HPDE6-E6E7 (cell line): ENCODE measurements around the gene PTPN14.
A peak's percentile ranks its signal among the peaks of the same experiment; 100 is the strongest.
"Not testable (repeated sequence)": the region's sequence is repeated elsewhere in the genome, so short reads cannot be mapped to it uniquely, and the experiment has no call there.

Experiments used
- DNase-seq: peaks from one replicate; pipeline ENCODE4 v3.0.0; 2011; ENCODE audit warnings: missing footprints; ENCODE audit errors: extremely low spot score

PTPN14 gene

DNA sequence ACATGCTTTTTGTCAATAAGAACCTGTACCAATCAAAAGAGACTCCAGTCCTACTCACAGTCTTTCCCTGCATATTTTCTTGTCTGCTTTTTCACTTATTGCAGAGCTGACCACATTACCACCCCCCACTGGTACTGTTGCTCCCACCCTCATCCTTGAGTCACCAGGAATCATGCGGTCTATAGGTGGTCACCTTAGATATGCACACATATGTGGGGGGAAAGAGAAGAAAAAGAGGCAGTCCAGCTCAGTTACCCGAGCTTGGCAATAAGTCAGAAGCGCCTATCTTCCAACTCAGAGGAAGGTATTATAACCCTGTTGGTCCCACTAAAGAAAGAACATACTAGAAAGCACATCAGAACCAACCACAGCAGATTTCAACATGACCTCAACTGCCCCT, 151.3 kb downstream of the PTPN14 start:
- no peak for DNase-seq

DNA sequence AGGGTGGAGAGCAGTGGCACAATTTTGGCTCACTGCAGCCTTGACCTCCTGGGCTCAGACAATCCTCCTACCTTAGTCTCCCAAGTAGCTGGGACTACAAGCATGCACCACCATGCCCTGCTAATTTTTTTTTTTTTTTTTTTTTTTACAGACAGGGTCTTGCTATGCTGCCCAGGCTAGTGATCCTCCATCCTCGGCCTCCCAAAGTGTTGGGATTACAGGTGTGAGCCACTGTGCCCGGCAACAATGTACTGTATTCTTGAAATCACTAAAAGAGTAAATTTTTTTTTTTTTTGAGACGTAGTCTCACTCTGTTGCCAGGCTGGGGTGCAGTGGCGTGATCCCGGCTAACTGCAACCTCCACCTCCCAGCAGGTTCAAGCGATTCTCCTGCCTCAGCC, 152.9 kb downstream of the PTPN14 start:
- no peak for DNase-seq

DNA sequence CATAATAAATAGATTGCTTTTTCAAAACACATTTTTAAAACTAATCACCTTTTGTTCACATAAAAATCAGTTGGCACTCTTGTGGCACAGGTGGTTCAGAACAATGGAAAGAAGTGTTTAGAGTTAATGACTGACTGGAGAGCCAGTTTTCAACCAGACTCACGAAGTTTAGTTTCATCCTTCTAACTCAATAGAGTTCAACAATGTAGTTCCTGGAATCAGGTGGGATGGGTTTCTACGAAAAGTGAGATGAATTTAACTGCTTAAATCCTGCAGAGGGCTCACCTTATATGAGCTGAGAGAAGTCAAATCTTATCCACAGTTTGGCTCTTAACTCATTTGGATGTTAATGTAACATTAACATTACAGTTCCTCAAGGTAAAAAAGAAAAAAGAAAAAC, 153.9 kb downstream of the PTPN14 start:
- no peak for DNase-seq

DNA sequence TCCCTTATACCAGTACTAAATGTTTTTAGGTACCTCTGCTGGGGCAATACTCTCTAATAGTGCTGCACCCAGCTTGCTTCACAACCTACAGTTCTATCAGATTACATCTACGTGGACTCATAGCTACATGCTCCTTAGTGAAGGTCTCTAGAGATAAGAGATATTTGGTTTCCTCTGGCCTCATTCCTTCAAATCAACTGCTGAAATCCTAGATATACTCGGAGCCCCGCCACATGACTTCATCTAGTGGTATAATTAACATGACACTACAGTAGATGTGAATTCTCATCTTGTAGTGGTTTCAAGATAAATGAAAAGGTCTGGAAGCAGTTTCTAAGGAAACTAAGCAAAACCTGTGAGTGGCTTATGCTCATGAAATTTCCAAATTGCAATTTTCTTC, 155.1 kb downstream of the PTPN14 start:
- DNase-seq: no peak

DNA sequence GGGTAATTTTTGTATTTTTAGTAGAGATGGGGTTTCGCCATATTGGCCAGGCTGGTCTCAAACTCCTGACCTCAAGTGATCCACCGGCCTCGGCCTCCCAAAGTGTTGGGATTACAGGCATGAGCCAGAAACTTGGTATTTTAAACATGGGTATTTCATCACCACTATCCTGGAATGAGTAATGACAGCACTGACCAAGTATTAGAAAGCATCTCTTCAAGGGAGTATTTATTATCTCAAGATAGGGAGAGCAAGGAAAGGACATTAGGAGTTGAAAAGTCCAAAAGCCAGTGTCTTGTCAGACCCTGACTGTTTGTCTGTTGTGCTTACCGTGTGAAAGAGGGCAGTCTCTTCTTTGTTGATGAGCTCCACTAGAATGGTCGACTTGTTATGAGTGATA, 156.8 kb downstream of the PTPN14 start:
- DNase-seq: not testable (repeated sequence)

DNA sequence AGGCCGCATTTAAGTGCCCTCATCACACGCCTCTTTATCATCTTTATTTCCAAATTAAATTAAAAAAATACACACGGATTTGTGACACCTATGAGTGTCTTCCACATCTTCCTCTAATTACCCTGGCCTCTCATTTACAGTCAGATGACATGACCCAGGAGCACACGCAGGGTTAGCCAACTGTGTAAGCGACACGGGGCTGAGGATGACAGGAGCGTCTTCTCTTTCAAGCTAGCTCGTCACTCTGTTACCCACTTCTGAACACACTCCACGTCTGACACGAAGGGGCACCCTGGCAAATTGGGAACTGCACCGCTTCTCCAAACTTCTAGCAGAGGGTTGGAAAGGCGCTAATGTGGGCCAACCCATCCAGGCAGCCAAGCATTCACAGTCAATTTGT, 158.3 kb downstream of the PTPN14 start:
- no peak for DNase-seq

DNA sequence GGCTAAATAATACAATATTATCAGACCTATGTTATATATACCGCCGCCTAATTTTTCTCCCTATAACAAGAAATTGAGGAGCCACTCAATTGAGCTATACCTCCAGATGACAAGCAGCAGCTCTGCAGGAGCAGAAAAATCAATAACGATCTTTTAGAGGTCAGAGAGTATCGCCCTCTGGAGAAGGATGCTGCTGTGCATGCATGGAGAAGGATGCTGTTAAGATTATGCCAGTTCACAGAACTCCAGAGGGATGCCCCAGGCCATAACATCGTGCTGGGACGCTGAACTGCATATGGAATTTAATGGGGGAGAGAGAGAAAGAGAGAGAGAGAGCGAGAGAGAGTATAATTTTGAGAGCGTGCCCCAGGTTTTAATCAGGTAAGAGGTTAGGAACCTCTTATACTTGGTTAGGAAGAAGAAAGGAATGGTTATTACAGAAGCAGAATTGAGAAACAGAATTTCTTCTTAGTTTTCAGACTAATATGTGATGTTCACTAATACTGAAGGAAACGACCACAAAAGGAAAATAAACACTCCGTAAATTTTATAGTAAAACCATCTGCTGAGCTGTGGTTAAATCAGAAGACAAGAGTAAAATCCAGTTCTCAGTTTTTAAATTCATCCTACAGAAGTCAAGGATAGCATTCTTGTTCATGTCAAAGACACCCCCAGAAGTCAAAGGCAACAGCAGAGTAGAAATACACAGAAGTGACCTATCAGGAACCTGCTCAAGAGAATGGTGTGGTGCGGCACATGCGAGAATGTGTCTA, 159.3 kb downstream of the PTPN14 start:
- DNase-seq: no peak

DNA sequence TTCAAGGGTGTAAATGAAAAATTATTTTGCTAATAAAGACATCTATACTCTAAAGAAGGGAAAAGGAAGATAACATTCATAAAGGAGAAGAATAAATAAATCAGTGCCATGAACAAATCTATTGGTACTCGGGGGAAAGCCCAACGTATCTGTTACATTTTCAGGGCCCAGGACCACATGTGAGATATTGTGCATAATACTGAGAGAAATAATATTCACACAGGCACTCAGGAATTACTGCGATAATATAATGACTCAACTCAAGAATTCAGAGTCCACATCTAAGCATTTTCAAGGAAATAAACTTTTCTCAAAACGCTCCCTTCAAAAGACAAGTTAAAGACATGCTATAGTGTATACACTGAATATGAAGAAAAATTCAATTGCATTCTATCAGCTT, 161.7 kb downstream of the PTPN14 start:
- DNase-seq: no peak

DNA sequence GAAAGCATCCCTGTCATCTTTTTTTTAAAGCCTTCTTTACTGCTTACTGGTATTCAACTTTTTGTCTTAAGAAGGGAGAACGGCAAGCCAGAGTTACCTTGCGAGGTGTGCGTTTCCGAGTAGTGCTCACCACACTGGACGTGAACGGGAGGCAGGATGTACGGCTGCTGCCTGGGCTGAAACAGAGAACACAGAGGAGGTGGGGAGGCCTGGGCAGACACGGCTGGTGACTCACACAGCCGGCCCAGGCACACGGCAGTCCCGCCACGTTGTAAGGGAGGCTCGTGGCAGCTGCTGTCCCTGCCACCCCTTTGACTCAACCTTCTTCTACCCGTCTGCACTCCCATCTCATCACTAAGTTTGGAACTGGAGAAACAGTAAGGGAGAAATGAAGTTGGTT, 164.7 kb downstream of the PTPN14 start:
- DNase-seq: peak; percentile 76

DNA sequence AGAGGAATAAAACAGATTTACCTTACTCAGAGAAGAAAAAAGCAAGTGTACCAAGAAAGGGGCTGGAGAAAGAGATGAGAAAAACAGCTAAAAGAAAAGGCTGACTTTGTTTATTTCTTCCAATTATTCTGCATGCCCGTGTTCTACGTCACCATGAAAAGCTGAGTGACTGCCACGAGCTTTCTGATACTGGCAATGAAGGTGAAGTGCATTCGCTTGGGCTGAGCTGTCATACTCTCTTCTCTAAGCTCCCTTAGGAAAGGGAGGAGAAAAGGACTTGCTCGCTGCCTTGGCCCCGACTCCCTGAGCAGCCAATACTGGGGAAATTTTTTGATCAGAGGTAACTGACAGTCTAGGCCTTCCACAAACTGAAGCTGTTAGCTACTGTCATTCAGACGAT, 165.1 kb downstream of the PTPN14 start:
- no peak for DNase-seq

DNA sequence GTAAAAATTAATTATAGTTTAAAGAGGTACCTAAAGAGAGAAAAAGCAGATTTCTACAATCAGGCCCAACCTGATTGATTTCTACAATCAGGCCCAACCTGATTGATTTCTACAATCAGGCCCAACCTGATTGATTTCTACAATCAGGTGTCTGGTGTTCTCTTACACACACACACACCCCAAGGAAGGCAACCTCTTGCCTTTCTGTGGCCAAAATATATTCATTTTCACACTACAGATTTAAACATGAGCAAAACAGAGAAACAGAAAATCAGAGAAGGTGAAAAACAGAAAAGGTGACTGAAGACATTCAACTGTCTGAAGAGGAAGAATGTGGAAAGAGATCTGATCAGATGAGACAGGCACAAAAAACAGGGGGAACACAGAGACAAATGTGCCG, 166.0 kb downstream of the PTPN14 start:
- no peak for DNase-seq

DNA sequence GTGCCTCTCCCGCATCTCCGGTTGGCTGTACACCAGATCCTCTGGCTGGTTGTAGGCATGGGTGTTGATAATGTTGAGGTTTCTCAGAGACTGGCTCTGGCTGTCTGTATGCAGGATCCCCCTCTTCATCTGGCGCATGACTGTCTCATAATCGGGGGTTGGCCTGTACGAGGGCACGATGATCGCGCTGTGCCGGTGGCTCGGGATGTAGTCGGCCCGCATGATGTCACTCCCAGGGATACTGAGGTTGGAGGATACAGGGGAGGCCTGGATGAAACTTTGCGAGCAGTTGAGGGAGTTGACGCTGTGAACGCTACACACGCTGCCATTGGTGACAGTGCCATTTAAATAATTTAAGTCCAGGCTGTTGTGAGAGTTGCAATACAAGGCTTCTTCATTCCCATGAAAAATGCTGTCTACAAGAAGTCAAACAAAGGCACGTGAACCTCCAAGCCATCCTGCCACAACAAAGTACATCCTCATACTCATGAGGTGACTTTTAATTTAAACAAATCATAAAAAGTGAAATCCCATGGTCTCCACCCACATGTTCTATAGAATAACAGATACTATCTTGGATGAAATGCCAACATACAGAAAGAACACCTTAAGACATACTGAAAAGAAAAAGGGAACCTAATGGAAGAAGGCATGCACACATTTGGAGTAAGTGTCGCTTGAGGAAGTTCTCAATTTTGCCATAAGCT, 166.9 kb downstream of the PTPN14 start:
- no peak for DNase-seq

DNA sequence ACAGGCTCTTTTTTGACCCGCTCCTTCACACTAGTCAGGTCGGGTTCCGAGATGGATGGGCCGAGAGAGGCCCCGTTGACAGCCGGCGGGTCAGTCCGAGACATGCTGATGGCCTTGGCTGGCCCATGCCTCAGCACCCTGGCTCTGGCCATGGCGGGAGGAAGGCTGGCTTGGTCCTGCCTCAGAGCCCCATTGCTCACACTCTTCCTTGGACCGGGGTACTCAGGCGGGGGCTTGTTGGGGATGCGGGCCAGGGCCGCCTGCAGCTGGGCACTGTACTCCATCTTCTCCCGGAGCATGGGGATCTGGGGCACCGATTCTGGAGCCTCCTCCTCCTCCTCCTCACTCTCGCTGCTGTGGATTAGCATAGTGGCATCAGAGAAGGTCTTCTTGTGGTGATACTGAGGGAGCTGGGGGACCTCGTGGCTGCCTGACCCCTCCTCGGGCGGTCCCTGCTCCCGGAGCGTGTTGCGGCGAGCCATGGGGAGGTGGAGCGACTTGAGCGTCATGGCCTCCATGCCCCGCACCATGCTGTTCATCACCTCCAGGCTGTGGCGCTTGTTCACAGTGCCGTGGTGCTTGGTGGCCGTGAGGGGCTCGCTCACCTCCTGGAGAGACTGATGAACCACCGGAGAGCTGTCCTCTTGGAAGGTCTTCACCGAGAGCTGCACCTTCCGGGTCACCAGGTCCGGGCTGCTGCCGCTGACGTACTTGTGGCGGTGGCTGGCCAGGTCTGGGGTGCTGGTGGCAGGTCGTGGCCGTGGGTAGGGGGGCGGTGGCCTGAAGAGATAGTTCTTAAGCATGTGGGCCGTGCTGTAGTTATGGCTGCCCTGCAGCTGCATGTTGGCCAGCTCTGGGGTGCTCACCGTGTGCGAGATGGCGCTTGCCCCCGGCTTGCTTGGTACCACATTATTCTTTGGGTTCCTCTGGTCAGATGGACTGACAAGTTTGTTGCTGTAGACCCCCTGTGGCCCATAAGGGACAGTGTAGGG, 167.7 kb downstream of the PTPN14 start:
- no peak for DNase-seq

DNA sequence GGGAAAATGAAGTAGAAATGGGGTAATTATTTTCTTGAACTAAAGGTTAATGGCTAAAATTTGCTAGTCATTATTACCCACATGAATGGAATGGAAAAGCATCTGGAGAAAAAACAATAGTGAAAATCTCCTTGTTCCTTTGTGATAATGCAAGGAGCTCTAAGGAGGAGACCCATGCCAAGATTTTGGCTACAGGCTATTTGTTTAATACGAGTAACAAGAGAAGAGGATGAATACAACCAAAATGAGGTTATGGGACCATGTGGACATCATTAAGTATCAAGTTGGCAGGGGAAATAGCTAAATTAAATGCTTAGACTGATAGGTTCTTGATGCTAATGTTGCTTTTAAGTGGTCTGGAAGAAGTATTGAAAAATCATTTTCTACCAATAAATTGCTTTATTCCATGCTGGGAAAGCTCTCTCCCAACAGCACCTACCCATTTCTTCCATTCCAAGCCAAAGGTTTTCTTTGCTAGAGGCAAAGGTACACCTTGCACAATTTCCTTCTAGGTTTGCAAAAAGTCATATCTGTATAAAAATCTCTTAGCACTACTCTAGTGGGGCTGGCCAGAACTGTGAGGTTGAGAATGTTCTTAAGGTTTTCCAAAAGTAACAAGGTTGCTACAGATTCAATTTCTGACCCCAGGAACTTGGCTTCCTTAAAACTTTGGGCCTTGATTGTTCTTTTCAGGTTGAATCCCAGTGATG, 170.3 kb downstream of the PTPN14 start:
- DNase-seq: no peak

DNA sequence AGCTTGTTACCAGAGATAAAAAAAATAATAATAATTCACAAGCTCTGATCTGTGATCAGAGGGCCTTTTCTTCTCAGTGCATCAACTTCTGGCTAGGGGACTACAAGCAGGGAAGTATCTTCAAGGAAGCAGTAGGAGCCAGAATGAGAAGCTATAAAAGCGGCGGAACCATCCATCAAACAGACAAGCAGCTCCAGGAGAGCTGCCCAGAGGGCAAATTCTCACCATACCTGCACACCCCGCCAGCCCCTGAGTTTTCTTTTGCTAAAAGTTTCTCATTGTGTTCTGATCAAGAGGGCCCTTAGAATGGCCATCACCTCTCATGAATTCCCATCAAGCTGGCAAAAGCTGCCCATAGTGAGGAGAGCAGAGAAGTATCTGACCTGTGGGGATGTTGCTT, 171.0 kb downstream of the PTPN14 start:
- no peak for DNase-seq

DNA sequence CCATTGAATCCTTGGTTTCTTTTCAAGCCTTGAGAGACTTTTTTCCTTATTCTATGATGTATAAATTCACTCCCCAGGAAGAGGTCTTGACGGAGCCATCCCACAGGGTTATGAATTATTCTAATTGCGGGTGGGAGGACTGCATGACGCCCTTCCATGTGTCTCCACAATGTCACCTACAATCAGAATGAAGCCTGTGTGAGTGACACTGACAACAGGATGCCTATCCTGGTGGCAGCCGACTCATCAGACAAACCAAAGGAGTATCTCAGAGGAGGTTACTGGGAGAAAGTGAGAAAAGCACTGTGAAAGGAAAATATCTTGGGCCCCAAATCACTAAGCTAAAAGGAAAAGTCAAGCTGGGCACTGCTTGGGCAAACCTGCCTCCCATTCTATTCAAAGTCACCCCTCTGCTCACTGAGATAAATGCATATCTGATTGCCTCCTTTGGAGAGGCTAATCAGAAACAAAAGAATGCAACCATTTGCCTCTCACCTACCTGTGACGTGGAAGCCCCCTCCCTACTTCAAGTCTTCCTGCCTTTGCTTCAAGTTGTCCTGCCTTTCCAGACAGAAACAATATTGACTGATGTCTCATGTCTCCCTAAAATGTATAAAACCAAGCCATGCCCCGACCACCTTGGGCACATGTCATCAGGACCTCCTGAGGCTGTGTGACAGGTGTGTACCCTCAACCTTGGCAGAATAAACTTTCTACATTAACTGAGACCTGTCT, 172.0 kb downstream of the PTPN14 start:
- DNase-seq: no peak

DNA sequence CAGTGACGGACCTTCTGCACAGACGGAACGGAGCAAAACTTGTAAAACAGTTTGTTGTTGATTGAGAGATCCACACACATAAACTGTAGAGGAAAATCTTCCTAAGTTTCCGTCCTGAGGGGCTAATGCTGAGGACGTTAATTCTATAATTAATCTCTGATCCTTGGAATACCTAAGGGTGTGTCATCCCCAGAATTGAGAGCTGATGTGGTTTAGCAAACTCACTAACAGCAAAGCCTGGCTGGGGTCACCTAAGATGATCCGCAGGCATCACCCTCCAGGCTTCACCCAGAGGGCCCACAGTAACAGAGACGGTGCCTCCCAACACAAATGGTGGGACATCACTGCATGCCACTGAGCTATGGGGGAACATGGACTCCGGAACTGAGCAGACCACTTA, 172.9 kb downstream of the PTPN14 start:
- no peak for DNase-seq

DNA sequence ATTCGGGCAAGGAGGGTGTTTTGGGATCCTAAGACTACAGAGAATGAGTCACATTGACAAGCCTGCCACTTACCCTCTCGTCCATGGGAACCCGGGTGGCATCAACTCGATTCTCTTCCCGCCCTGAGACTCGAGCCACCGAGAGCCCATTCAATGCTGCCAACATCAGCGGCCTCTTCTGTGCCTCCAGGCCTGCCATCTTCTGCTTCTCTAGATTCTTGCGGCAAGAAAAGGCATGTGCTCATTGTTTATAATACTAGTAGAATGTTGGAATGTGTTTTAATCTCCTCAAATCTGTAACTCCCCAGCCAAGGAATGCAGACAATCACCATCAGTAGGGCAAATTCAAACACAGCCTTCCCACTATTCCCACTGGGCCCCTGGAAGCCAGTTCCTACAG, 173.5 kb downstream of the PTPN14 start:
- no peak for DNase-seq

DNA sequence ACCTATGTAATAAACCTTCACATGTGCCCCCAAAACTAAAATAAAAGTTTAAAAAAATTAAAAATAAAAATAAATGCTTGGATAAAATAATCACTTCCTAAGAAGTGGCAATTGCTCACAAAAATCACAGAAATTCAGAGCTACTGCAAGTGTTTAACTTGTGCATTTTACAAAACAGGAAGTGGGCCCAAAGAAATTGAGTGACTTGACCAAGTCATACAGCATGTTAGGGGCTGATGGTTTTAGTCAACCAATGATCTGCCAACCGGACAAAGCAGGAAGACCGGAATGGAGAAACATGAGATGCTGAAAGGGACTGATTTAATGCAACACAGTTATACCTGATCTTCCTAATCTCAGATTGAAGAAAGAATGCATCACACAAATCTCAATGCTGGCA, 173.9 kb downstream of the PTPN14 start:
- DNase-seq: no peak

DNA sequence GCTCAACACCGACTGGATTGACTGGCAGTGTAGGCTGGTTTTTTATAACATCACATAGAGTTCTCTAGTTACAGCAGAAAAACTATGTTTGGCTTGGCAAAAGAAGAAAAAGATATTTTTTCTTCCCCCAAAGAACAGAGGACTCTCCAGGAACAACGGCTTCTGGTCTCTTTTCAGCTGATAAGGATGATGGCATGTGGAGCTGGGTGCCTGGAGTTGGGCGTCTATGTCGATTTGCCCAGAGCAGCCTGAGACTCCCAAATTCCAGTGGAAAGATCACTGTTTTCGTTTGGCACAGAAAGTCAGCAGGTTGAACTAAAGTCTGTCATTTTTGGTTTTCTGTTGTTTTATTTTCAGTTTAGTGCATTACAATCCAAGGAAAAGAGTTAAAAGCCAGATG, 179.3 kb downstream of the PTPN14 start:
- DNase-seq: no peak

DNA sequence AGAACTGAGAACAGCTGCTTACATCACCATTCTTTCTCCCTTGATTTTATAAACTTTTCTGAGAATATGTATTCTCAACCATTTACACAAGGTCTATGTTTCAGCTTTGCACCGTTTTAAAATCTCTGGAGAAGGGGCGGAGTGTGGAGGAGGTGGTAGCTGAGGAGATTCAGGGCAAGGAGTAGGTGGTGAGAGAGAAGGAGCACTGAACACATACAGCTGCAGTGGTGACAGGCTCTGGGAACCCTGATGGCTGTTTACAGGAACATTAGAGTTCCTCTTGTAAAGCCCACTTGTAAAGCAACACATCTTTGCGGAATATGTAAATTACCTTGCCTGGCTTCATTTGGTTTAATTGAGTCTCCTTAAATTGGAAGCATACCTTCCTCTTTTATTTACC, 180.8 kb downstream of the PTPN14 start:
- DNase-seq: no peak
